Dermis blood vessel endothelial cell (primary cell): ENCODE data around the gene CDK5. TPM values are rescaled to one million over a fixed set of nuclear protein-coding genes. Genes with fewer than 3 reads are reported as not detected.

Experiments
- DNase-seq: peaks from one replicate; pipeline ENCODE4 v3.0.0; 2010
- total RNA-seq: library from RNA; depleted of rRNA; stranded (reverse); fragments of >200 nt; gene quantifications from 2 replicates; pipeline ENCODE4 v1.2.3, GENCODE V29; 2014

CDK5 gene
- 14.1 and 17.6 TPM in 2 replicates for total RNA-seq

GRCh38 chr7:151057506-151057988, at the start of gene CDK5:
Gene CDK5 (minus strand): TSS chr7:151057897. CDS start chr7:151057848, 49 bp downstream.
- DNase-seq = no peak

DNA sequence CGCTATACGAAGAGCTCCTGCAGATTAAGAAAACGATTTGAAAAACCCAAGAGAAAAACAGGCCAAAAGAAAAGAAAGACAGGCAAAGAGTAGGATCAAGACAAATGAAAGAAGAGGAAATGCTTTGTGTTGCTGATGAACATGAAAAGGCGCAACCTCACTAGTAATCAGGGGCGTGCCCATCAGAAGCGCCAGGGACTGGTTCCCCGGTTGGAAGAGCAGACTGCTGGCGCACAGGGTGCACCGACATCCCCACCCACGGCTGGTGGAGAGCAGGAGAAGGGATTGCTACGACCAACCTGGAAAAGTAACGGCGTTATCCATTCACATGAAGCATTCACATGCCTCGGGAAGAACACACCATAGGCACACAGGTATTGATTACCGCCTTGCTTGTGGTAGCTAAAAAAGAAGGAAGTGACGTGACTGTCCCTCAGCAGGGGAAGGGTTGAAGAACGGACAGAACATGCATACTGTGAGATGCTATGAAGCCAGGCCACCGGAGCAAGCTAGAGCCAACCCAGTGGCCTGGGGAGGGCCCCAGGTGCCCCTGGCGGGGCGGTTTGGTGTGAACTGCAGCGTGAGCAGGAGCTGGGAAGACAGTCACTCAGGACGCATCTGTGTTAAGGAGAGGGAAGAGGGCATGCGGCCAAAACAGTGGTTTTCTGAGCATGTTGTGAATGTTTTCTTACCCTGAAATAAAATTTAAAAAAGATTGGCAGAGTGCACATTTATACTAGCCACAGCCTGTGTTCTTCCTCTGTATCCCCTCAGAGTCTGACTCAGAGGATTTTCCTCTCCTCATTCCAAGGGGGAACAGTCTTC, 46.9 kb upstream of the CDK5 start:
- DNase-seq = peak; percentile 86

DNA sequence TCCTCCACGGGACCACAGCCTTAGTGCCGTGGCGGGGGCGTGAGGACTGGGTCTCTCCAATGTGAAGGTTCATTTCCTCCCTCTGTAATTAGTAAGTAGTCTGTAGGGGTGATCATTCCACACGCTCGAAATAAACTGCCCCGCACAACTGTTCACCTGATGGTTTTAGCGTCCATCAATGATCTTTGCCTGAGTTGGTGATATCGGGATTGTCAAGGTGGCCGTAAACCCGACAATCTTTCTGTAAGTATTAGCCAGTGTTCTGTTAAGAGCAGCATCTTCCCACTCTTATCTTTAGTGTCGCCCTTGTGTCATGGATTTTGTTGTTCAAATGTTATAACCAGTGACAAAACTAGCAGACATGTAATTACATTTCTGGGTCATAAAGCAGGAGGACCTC, 46.3 kb upstream of the CDK5 start:
- DNase-seq = no peak

DNA sequence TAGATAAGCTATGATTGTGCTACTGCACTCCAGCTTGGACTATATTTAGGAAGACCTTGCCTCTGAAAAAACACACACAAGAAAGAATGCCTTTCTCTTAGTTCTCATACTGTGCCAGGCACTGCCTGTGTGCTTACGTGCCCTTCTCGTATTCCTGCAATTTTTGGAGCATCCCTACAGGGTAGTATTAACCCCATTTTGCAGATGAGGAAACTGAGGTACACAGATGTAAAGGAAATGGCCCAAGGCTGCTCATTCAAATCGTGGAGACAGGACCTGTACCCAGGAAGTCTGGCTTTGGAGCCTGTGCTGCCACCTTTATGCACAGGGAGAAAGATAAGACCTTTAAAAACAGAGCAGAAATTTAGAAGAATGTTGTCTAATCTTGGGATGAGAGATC, 45.3 kb upstream of the CDK5 start:
- no peak for DNase-seq

GRCh38 chr7:151101621-151102396, 44.1 kb upstream of the CDK5 start:
- DNase-seq = no peak

DNA sequence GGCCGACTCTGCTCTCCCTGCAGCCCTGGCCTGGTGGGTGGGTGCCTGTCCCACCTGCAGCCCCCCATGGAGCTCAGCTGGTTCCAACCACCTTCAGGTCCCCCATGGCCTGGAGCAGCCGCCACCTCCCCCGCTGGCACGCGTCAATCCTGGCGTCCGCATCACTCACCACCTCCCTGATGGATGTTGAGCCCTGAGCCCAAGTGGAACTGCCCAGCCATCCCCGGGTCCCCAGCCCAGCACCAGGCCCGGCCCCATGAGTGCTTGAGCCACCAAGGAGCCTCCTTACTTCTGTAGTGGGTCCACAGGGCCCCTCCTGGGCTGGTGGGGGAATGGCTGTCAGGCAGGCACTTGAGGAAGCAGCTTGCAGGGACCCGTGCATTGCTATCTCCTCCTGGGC, 43.2 kb upstream of the CDK5 start:
- no peak for DNase-seq

DNA sequence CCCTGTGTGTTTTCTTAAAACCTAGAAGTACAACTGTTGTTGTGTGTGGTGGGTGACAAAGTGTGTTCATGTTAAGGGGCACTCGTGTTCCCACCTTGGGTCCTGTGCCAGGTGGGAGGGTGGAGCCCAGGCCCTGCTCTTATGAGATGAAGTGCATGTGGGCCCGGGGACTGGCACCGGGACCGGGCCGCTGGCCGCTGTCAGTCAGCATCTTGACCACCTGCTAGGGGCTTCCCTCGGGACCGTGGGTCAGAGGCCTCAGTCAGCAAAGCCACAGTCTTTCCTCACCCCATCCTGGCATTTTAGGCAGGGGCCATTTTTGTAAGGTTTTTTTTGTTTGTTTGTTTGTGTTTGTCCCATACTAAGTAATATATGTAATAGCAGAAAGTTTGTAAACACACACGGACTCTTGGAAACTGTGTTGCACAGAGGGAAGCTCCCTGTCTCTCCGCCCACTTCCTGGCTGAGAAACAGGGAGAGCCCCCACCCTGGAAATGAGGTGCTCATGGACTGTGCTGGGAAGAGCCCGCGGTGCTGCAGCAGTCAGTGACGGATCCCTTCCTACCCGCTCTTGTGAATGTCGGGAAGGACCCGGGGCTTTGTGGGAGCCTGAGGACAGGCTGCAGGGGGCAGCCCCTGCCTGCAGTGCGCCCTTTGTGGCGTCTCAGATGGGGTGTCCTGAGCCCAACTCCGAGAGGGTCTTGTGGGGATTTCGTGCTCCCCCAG, 42.0 kb upstream of the CDK5 start:
- DNase-seq = peak; percentile 37

DNA sequence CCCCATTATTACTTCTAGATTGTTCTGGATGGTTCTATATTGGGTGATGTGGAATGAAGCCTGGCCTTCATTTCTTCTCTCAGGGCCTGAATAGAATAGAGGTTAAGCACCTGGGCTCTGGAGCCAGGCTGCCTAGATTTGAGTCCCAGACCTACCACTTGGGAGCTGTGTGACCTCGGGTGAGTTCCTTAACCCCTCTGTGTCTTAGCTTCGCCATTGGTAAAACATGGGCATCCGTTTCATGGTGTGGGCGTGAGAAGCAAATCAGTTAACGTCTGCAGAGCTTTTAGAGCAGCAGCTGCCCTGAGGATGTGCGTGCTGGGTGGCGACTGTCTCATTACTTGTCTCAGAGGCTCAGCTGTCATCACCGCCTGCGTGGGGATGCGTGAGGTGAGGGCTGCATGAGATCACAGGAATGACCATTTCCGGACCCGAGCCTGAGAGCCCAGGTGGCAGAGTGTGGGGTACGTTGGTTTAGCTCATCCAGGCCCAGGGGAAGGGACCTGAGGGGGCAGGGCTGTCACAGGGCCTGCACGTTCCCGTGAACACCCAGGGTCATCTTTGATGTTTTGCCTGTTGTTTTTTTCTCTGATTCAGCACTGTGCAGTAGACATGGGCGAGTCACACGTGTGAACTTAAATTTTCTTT, 38.3 kb upstream of the CDK5 start:
- peak; percentile 32 for DNase-seq

- no peak for DNase-seq
Measured at GRCh38 chr7:151095123-151095797, 37.6 kb upstream of the CDK5 start.

- no peak for DNase-seq
Measured at GRCh38 chr7:151094675-151095074, 37.0 kb upstream of the CDK5 start.

DNA sequence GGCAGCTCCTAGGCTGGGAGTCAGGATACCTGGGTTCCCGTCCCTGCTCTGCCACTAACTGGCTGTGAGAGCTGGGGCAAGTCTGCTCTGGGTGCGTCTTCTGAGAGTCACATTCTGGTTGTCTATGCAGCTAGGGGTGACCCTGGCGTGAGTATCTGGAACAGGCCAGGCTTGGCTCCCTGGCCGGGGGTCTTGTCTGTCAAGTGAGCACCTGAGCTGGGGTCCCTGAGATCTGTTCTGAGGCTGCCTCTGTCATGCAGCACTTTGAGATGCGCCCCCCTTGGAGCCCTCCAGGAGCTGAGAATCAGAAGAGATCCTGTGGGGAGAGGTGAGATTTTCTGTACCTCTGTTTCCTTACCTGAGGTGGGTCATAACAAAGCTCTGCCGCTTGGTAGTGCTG, 36.1 kb upstream of the CDK5 start:
- no peak for DNase-seq

DNA sequence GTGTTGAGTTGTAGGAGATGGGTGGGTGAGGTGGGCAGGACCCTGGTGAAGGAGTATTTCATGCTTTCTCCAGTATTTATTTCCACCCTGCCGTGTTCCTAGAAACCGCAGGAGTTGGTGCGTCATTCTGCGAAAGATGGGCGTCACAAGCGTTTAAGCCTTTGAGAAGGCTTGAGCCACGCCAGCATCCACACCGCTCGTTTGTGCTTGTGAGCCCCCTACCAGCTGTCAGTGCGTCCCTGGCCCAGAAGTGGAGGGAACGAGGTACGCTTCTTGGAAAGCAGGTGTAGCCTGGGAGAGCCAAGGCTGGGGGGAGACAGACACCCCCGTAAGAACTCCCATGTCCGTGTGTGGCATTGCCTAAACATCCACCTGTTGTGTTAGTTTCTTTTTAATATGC, 34.3 kb upstream of the CDK5 start:
- DNase-seq = no peak

- DNase-seq = peak; percentile 63
Measured at GRCh38 chr7:151091431-151091830, 33.7 kb upstream of the CDK5 start.

GRCh38 chr7:151091003-151091402, 33.3 kb upstream of the CDK5 start:
- DNase-seq = no peak

DNA sequence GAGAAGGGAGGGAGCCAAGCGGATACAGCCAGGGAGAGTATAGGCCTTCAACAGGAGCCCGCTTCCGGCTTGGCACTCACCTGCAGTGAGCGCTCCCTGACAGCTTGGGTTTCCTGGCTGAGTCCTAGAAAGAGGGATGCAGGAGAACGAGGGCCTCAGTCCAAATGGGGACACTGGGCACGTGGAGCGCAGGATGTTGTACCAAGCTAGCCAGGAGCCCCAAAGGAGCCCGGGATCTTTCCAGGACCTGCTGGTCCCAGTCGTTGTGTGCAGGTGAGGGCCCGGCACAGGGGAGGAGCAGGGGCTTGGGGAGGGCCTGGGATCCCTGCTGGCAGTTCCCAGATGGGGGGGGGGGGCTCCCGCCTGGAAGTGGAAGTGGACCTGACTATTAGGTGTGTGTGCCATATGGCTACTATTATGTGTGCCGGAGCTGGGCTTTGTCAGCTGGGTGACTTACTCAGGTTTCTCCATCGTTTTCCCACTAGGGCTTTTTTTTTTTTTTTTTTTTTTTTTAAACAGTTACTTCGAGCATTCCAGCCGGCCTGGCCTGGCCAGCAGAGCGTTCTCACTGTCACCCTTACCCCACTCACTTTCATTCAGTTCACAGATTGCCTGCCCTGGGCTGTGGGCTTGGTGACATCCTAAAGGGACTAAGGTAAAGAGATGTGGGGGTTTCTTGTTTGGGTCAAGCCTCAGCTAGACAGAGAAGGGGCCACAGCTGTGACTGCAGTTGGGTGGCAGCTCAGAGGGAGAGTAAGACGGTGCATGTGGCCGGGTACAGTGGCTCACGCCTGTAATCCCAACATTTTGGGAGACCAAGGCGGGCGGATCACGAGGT, 32.4 kb upstream of the CDK5 start:
- peak; percentile 41 for DNase-seq

- peak; percentile 97 for DNase-seq
Measured at GRCh38 chr7:151088856-151089699, 31.4 kb upstream of the CDK5 start.

DNA sequence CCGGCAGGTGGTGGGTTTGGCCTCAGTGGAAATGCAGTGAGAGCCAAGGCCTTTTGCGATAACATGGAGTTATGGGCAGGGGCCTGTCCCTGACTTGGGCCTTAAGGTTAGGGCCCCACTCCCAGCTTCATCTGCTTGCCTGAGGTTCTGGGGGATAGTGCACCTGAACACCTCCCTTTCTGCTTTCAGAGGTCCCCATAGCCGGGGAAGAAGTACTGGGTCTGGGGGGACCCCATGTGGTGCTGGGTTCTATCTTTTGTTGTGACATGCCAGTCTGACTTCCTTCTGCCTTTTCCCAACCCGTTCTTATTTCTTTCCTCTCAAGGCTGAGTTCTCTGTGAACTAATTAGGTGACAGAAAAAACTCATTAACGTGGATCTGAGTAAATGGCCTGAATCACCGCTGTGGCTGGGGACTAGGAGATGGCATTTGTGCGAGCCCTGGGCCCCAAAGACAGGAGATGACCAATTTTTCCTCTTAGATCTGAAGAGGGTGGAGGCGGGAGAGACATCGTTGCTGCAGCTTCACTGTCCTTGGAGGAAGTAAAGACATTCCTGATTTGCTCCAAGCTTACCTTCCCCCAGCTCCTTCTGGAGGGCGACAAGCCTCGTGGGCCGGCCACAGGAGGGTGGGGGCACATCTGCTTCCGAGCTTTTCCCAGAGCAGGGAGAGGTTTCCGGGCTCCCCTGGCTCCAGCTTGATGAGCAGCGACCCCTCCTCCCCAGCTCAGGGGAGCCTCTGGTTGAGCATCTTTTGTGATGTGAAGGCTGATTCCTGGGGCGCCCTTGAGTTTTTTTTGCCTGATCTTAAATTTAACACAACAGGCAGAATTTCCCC, 30.5 kb upstream of the CDK5 start:
- peak; percentile 57 for DNase-seq

GRCh38 chr7:151087245-151088018, 29.7 kb upstream of the CDK5 start:
- peak; percentile 68 for DNase-seq
